ENCODE results near the gene NOL12.

DNA sequence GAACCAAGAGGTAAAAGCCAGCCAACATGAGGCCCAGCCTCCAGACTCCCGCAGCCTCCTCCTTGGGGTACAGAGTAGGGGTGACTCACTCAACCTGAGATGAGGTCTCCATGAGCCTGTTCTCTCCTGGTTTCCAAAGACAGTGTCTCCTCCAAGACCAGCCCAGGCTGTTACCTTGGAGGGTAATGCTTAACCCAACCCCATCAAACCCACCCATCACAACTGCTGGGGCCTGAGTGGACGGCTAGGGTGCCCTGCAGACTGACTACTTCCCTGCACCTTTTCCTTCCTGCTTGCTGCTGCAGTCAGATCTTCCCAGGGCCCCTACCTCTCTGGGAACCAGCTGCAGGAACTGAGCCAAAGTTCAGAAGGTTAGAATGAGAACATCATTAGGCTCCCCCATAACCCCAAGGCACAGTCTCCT lies 5.1 kb upstream of the NOL12 start:
- no peak for TF ChIP-seq POLR2AphosphoS2 (conservative IDR thresholded peaks at IDR 0.05; ENCODE audit: low read length)
- no peak for TF ChIP-seq EP300 (IDR thresholded peaks at IDR 0.05)
- TF ChIP-seq, protein P1, sequence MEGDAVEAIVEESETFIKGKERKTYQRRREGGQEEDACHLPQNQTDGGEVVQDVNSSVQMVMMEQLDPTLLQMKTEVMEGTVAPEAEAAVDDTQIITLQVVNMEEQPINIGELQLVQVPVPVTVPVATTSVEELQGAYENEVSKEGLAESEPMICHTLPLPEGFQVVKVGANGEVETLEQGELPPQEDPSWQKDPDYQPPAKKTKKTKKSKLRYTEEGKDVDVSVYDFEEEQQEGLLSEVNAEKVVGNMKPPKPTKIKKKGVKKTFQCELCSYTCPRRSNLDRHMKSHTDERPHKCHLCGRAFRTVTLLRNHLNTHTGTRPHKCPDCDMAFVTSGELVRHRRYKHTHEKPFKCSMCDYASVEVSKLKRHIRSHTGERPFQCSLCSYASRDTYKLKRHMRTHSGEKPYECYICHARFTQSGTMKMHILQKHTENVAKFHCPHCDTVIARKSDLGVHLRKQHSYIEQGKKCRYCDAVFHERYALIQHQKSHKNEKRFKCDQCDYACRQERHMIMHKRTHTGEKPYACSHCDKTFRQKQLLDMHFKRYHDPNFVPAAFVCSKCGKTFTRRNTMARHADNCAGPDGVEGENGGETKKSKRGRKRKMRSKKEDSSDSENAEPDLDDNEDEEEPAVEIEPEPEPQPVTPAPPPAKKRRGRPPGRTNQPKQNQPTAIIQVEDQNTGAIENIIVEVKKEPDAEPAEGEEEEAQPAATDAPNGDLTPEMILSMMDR (IDR thresholded peaks at IDR 0.05) = no peak
- no peak for TF ChIP-seq RCOR1 (IDR thresholded peaks at IDR 0.05; ENCODE audit: low read depth, low read length)
- TF ChIP-seq SMC3 (IDR thresholded peaks at IDR 0.05) = no peak
- TF ChIP-seq, protein P2, sequence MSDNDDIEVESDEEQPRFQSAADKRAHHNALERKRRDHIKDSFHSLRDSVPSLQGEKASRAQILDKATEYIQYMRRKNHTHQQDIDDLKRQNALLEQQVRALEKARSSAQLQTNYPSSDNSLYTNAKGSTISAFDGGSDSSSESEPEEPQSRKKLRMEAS (IDR thresholded peaks at IDR 0.05) = no peak
- no peak for TF ChIP-seq RNF2 (IDR thresholded peaks at IDR 0.05; ENCODE audit: borderline replicate concordance, low read depth)
- TF ChIP-seq SREBF2 (IDR thresholded peaks at IDR 0.05) = no peak
- TF ChIP-seq RAD21 (conservative IDR thresholded peaks at IDR 0.05 in 1 of 2, IDR thresholded peaks at IDR 0.05 in 1 of 2) = no peak
- TF ChIP-seq, protein P3, sequence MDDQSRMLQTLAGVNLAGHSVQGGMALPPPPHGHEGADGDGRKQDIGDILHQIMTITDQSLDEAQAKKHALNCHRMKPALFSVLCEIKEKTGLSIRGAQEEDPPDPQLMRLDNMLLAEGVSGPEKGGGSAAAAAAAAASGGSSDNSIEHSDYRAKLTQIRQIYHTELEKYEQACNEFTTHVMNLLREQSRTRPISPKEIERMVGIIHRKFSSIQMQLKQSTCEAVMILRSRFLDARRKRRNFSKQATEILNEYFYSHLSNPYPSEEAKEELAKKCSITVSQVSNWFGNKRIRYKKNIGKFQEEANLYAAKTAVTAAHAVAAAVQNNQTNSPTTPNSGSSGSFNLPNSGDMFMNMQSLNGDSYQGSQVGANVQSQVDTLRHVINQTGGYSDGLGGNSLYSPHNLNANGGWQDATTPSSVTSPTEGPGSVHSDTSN (IDR thresholded peaks at IDR 0.05) = no peak
- TF ChIP-seq POLR2A (IDR thresholded peaks at IDR 0.05; ENCODE audit: low read length) = no peak
- no peak for TF ChIP-seq HDAC2 (IDR thresholded peaks at IDR 0.05)
- TF ChIP-seq BHLHE40 (IDR thresholded peaks at IDR 0.05; ENCODE audit: low read depth, low read length) = no peak
- TF ChIP-seq, protein P4, sequence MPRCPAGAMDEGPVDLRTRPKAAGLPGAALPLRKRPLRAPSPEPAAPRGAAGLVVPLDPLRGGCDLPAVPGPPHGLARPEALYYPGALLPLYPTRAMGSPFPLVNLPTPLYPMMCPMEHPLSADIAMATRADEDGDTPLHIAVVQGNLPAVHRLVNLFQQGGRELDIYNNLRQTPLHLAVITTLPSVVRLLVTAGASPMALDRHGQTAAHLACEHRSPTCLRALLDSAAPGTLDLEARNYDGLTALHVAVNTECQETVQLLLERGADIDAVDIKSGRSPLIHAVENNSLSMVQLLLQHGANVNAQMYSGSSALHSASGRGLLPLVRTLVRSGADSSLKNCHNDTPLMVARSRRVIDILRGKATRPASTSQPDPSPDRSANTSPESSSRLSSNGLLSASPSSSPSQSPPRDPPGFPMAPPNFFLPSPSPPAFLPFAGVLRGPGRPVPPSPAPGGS (IDR thresholded peaks at IDR 0.05) = no peak
